ENCODE data around the gene CADM1.

Gene CADM1

DNA sequence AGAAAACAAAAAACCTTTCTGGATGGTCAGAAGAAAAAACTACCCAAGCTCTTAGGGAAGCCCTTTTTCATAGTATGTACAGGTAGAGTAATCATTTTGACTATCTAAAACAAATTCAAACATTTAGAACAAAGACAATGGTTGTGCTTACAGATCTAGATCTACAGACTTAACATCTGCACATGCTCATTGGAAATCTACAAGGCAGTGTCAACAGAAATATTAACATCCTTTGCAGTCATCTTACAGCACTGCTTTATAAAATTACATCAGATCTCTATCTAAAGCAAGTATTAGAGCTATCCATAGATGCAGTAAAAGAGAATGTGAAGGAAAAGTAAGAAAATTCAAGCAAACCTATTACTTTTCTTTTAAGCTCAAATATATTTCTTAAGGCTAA is 110.3 kb downstream of the CADM1 start:
- no peak for DNase-seq

DNA sequence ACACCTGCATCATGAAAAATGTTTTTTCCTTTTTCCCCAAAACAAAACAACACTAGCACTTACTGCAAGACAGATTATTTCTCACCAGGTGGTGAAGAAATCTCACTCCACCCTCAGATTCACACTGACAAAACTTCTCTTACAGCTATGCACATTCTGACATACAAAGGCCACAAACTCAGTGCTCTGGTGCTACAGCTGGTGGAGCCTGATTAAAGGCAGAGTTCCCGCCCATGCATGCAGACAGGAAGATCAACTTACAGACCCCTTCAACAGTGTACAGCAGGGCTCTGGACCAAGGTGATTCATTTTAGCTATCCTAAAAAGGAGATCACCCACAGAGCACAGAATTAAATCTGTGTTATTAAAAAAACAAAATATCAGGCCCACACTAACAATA is 112.6 kb downstream of the CADM1 start:
- DNase-seq = peak; percentile 17

DNA sequence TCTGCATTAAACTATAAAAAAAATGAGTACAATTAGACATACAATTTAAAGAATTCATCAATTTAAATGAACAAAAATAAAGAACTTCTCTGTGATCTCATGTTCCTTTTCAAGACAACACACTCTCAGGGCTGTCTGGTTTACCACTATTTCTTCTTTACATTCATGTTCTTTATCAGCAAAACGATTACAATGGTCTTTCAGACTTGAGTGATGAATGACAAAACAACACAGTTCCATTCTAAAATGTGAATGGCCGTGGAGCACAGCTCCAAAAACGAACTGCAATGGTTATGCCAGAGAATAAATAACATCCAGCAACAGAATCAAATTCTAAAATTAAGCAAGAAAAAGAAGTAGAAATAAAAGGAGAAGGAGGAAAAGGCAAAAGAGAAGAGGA is 113.1 kb downstream of the CADM1 start:
- no peak for DNase-seq

DNA sequence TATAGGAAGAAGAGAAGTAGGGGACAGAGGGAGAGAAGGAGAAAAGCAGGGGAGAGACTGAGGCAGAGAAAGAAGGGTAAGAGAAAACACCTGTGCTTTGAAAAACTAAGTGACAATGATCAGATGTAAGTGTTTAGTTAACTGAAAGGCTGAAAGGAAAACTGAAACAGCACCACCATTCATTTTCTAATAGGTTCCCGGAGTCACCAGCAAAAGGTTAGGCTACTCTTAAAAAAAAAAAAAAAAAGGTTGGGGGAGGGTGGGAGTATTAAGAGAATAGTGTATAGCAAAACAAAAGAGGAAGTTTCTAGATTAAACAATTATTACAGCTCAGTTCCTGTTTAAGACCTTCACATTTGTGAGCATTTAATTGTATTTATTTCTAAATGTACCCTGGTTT is 113.8 kb downstream of the CADM1 start:
- no peak for DNase-seq

GRCh38 chr11:115389790-115390189 is 114.4 kb downstream of the CADM1 start:
- DNase-seq = no peak

DNA sequence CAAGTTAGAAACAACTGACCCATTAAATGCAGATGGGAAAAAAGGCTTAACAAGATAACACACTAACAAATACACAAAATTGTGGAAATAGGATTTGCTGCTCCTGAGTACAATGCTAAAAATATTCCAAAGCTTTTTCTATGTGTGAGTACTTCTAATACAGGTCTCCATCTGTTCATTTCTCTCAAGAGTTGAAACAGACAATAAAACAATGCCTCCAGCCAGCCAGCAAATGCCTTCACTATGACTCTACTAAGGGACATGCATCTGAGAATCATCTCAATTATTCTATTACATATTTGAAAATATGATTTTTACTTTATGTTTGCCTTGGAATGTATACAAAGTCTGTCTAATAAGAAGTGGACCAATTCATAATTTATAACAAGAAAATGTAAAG is 119.0 kb downstream of the CADM1 start:
- no peak for DNase-seq

GRCh38 chr11:115384236-115384635 is 120.0 kb downstream of the CADM1 start:
- DNase-seq = no peak

GRCh38 chr11:115383431-115383830 is 120.8 kb downstream of the CADM1 start:
- no peak for DNase-seq

- DNase-seq = no peak
Observed at GRCh38 chr11:115379528-115379927, 124.7 kb downstream of the CADM1 start.

DNA sequence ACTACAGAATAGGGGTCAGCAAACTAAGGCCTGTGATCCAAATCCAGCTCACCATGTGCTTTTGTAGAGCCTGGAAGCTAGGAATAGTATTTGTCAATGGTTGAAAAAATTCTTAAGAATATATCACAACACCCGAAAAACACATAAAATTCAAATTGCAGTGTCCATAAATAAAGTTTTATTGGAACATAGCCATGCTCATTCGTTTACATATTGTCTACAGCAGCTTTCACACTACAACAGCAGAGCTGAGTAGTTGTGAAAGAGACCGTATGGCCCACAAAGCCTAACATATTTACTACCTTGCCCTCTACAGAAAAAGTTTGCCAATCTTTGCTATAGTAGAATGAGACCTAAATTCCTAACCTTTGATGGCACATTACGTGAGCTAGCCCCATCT is 125.7 kb downstream of the CADM1 start:
- DNase-seq = no peak

- DNase-seq = no peak
Observed at GRCh38 chr11:115377882-115378296, 126.3 kb downstream of the CADM1 start.

DNA sequence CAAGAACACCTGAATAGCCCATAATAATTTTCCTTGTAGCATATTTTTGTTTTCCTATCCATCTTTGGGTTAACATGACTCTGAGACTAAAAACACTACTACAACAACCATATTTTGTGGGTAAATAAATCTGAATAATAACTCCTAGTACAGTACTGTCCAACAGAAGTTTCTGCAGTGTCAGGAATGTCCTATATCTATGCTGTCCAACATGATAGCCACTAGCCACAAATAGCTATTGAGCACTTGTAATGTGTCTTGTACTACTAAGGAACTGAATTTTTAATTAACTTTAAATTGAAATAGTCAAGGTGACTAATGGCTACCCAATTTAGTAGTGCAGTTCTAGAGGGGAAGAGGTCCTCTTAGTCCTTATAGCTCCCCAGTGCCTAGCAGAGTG is 135.6 kb downstream of the CADM1 start:
- DNase-seq = no peak

- DNase-seq = no peak
Observed at GRCh38 chr11:115366826-115367225, 137.4 kb downstream of the CADM1 start.

DNA sequence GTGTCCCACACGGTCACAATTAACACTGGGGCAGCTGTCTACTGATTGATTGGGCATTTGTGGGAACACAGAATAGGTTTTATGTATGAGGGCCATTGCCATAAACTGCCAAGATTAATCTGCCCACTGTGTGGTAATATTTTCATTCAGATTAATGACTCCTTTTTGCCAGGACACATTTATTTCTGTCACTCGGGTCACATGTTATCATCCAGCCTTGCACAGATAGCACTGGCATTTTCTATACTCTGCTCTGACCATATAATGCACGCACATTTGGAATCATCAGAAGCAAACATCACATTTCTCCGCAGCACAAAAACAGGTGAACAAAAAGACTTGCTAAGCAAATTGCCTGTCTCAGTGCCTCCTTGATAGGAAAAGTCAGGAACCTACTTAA is 138.3 kb downstream of the CADM1 start:
- no peak for DNase-seq

GRCh38 chr11:115364896-115365295 is 139.3 kb downstream of the CADM1 start:
- DNase-seq = no peak

DNA sequence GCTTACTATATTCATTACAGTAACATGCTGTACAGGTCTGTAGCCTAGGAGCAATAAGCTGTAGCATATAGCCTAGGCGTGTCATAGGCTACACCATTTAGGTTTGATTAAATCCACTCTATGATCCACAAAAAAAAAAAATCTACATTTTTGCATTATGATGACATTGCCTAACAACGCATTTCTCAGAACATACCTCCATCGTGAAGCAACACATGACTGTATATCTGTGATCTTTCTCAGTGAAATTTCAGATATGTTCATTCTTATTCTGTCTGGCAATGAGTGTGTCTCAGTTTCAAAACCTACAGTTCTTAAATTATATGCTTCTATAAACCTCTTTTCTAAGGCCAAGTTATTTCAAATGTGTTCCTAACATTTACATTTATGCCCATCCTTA is 140.3 kb downstream of the CADM1 start:
- no peak for DNase-seq

DNA sequence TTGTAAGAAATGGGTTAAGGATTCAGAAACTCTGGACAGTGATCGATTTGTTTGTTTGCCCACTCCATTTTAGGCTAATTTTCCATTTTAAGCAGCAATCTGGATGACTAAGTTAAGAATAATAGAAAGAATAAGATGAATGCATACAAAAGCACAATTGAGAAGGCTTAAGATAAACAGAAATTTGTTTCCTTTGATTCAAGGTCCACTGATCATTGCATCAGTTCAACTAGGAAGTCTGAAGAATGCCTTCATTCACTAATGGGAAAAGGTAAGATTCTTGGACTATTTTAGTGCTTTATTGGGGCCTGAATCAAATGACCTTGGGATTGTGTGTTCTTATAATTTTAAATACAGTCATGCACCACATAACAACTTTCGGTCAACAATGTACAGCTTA is 140.8 kb downstream of the CADM1 start:
- no peak for DNase-seq

- no peak for DNase-seq
Observed at GRCh38 chr11:115362997-115363396, 141.2 kb downstream of the CADM1 start.

- DNase-seq = no peak
Observed at GRCh38 chr11:115361025-115361424, 143.2 kb downstream of the CADM1 start.

DNA sequence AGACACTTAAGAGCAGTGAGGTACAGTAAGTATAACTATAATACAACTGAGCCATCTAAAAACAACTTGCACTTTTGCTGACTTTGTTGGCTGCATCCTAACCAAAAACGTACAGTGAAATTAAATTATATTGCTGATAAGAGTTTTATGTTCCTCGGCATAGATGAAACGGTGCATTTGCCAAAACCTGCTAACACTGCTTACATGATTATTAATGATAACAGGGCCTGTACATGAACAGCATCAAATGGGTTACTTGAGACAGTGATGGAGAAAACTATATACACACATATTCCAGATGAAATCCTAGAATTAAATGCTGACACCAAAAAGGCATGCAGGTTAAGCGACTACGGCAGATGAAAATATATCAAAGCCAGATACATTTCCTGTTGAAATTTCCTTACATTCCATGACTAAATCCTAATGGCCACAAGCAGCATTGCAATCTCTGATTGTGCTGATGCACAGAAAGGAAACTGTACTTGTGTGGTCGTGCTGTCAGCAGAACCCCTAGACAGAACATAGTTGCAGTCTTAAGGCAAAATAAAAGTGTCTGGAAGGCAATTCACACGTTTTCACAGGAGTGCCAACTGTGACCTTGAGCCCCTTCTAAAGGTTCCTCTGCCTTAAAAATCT is 143.9 kb downstream of the CADM1 start:
- no peak for DNase-seq

GRCh38 chr11:115357066-115357465 is 147.1 kb downstream of the CADM1 start:
- DNase-seq = no peak

DNA sequence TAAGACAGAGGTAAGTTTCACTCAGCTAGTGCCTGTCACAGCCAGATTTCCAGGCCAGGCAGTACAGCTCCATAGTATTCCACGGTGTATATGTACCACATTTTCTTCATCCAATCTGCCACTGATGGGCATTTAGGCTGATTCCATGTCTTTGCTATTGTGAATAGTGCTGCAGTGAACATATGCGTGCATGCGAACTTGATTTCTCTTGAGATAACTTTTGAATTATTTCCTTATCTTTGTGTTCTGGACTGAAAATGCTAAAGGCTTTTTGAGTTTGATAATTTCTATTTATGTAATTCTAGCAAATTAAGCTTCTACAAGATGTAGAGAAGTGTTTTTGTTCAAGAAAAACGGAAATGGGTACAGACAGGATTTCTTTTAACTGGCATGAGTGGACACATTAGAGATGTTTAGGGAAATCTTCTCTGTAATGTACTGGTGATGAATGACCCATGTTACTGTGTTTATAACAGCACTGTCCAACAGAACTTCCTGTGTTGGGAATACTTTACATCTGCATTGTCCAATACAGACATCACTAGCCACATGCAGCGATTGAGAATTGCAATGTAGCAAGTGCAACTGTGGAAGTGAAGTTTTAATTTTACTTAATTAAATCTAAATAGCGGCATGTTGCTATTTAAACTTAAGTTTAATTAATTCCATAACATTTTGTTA is 151.3 kb downstream of the CADM1 start:
- no peak for DNase-seq

GRCh38 chr11:115349335-115350017 is 154.7 kb downstream of the CADM1 start:
- no peak for DNase-seq

DNA sequence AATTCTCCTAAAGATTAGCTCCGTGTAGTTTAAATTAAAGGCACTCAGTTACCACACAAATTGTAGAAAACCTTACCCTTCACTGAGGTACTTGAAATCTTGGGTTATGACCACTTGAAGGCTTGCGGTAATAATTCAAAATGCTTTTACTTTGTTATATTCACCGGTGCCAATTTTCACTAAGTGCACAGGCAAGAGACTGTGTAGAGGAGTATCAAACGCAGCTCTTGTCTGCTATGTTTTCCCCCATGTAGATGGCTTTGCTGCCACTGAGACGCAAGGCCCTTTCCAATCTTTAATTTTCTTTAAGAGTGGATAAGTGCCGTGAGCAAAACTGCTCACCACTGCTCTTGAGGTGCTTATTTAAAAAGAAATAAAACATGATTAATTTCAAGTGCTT is 155.8 kb downstream of the CADM1 start:
- no peak for DNase-seq
